K562 (cell line): ENCODE data around the gene VPS37B. TPM values are rescaled to one million over a fixed set of nuclear protein-coding genes. Genes with fewer than 3 reads are reported as not detected.

Source experiments
- BCL6 ChIP-seq: fragments of 250-450 bp; sonication (Bioruptor Pico); IDR thresholded peaks from 2 replicates; pipeline ENCODE4 v1.4.0; 2020
- BRD9 ChIP-seq: fragments of 450-650 bp; IDR thresholded peaks from 2 replicates; pipeline ENCODE4 v1.6.1; 2018; ENCODE audit warnings: low read depth; ENCODE audit not compliant: partially characterized antibody
- ELF4 ChIP-seq: fragments of 450-650 bp; formaldehyde crosslinking; IDR thresholded peaks from 2 replicates; pipeline ENCODE4 v1.4.0; 2022; ENCODE audit warnings: missing genetic modification characterization
- EZH2 ChIP-seq: IDR thresholded peaks from 2 replicates; pipeline ENCODE4 v1.6.1; 2012; ENCODE audit warnings: low read depth, mild to moderate bottlenecking, inconsistent platforms, low read length, borderline replicate concordance
- FOXK1 ChIP-seq: sonication (generic); formaldehyde crosslinking; IDR thresholded peaks from 2 replicates; pipeline ENCODE4 v1.8.0; 2022; ENCODE audit warnings: missing genetic modification reagents, mild to moderate bottlenecking, borderline replicate concordance
- NCOA1 ChIP-seq: fragments of 450-650 bp; IDR thresholded peaks from 2 replicates; pipeline ENCODE4 v1.6.1; 2016; ENCODE audit warnings: low read depth
- PKNOX1 ChIP-seq: fragments of 450-650 bp; IDR thresholded peaks from 2 replicates; pipeline ENCODE4 v1.6.1; 2016
- PTRF ChIP-seq: fragments of 450-650 bp; IDR thresholded peaks from 2 replicates; pipeline ENCODE4 v1.6.1; 2016; ENCODE audit warnings: mild to moderate bottlenecking, missing genetic modification characterization, missing compliant biosample characterization
- PYGO2 ChIP-seq: fragments of 450-650 bp; IDR thresholded peaks from 2 replicates; pipeline ENCODE4 v1.6.1; 2016; ENCODE audit warnings: mild to moderate bottlenecking, missing genetic modification characterization, moderate library complexity, missing compliant biosample characterization
- RBM14 ChIP-seq: fragments of 200-400 bp; formaldehyde crosslinking; IDR thresholded peaks from 2 replicates; pipeline ENCODE4 v1.6.1; 2018; ENCODE audit warnings: low read depth, mild to moderate bottlenecking, low read length, moderate library complexity, borderline replicate concordance; ENCODE audit not compliant: insufficient read depth
- SMARCE1 ChIP-seq: fragments of 450-650 bp; IDR thresholded peaks from 2 replicates; pipeline ENCODE4 v1.7.1; 2016; ENCODE audit warnings: mild to moderate bottlenecking
- STAT6 ChIP-seq: sonication (generic); formaldehyde crosslinking; IDR thresholded peaks from 2 replicates; pipeline ENCODE4 v1.8.1; 2023; ENCODE audit warnings: mild to moderate bottlenecking, missing genetic modification reagents
- TFAP4 ChIP-seq: sonication (generic); formaldehyde crosslinking; IDR thresholded peaks from 2 replicates; pipeline ENCODE4 v1.8.0; 2022; ENCODE audit warnings: missing genetic modification reagents, mild to moderate bottlenecking, moderate library complexity, borderline replicate concordance
- ZHX1 ChIP-seq: fragments of 150-350 bp; conservative IDR thresholded peaks from 2 replicates; pipeline ENCODE4 v1.6.1; 2014; ENCODE audit warnings: low read length
- ZKSCAN8 ChIP-seq: fragments of 200-800 bp; sonication (Bioruptor generic); IDR thresholded peaks from 2 replicates; pipeline ENCODE4 v1.6.1; 2016; ENCODE audit warnings: missing genetic modification characterization, missing compliant biosample characterization
- ZNF143 ChIP-seq: sonication (generic); formaldehyde crosslinking; IDR thresholded peaks from 2 replicates; pipeline ENCODE4 v1.9.0; 2022; ENCODE audit warnings: mild to moderate bottlenecking, missing genetic modification reagents
- ZNF512 ChIP-seq: IDR thresholded peaks from 2 replicates; pipeline ENCODE4 v1.6.1; 2016; ENCODE audit warnings: missing genetic modification characterization, missing compliant biosample characterization
- ZNF75A ChIP-seq: fragments of 450-650 bp; formaldehyde crosslinking; IDR thresholded peaks from 2 replicates; pipeline ENCODE4 v1.4.0; 2020; ENCODE audit warnings: mild to moderate bottlenecking
- polyA plus RNA-seq, 8 experiments: library from polyadenylated mRNA; depleted of rRNA in 4 of 8; stranded (reverse) in 5 of 8; unstranded in 3 of 8; fragments of >200 nt; fragmentation: Nextera tagmentation in 2 of 8; fragmentation: Illumina TruSeq in 1 of 8; extraction: Ambion mirVana in 2 of 8; extraction: Trizol in 1 of 8; gene quantifications; 2 replicates each; pipeline versions ENCODE4 v1.2.1 to v1.2.3, GENCODE V29; 2011 to 2014; ENCODE audit warnings: inconsistent platforms in 1 of 8, missing spikeins in 1 of 8
- total RNA-seq, 7 experiments: library from RNA; depleted of rRNA in 6 of 7; stranded (reverse); fragments of >200 nt in 6 of 7; fragmentation: Illumina TruSeq in 2 of 7; extraction: Trizol in 2 of 7; gene quantifications; 2 replicates each; pipeline versions ENCODE4 v1.2.1 to v1.2.3, GENCODE V29; 2011 to 2021; ENCODE audit warnings: low replicate concordance in 1 of 7

Gene VPS37B
- total and polyA plus RNA-seq, 9 of the 15 experiments (the other 6 are each of a cell fraction or from before 2014, with no cell fraction given), result 0.28 to 37.4 (median 17.9) TPM

GRCh38 chr12:122894193-122895121 lies 1.5 kb downstream of the VPS37B start (continued):
- TF ChIP-seq ZHX1 (no peak), ZNF75A (CRISPR knock-in tag) (no peak), RBM14 (no peak), BRD9 (no peak), PYGO2 (tag) (no peak), FOXK1 (CRISPR knock-in tag) (0 out of 2 replicates have a peak, but pooled peaks have one; percentile 27), SMARCE1 (peak; percentile 64; the same call in 1 of the 2 replicates), PTRF (no peak), PKNOX1 (no peak), ZNF512 (tag) (no peak), BCL6 (CRISPR knock-in tag) (no peak), NCOA1 (no peak), STAT6 (CRISPR knock-in tag) (no peak), ELF4 (CRISPR knock-in tag) (no peak), ZNF143 (no peak), ZKSCAN8 (CRISPR knock-in tag) (no peak), TFAP4 (CRISPR knock-in tag) (peak; percentile 28; the same call in 1 of the 2 replicates), EZH2 (no peak)
